Prostate gland (tissue), 2 donors: Measurements from ENCODE around the gene PON2. TPM values are rescaled to one million over a fixed set of nuclear protein-coding genes. Genes with fewer than 3 reads are reported as not detected.

Source experiments
- DNase-seq: peaks from one replicate; pipeline ENCODE4 v3.0.0-alpha.2; 2019; ENCODE audit warnings: low spot score
- H3K27ac ChIP-seq, 2 donors: fragments of 200-600 bp; sonication (generic); 2 replicates each; pipeline ENCODE4 v1.5.1; 2017 to 2019
- H3K27me3 ChIP-seq: fragments of 200-600 bp; sonication (generic); replicated peaks from 2 replicates; pipeline ENCODE4 v1.5.1; 2019; ENCODE audit not compliant: insufficient read depth
- H3K36me3 ChIP-seq, 2 donors: fragments of 200-600 bp; sonication (generic); 1 replicate in 1 of 2; 2 replicates in 1 of 2; pipeline versions ENCODE4 v1.5.1 to v1.8.1; 2017 to 2019
- H3K4me1 ChIP-seq: fragments of 200-600 bp; sonication (generic); replicated peaks from 2 replicates; pipeline ENCODE4 v1.5.1; 2019
- H3K4me3 ChIP-seq, 2 donors: fragments of 200-600 bp; sonication (generic); 2 replicates each; pipeline ENCODE4 v1.5.1; 2017 to 2019
- H3K9me3 ChIP-seq: fragments of 200-600 bp; sonication (generic); 2 replicates; pipeline ENCODE4 v1.5.1; 2017
- POLR2A ChIP-seq: fragments of 450-650 bp; IDR thresholded peaks from one replicate; pipeline ENCODE4 v1.6.1; 2016; ENCODE audit warnings: antibody characterized with exemption, mild to moderate bottlenecking
- POLR2AphosphoS5 ChIP-seq: sonication (generic); formaldehyde crosslinking; IDR thresholded peaks from one replicate; pipeline ENCODE4 v1.6.1; 2017; ENCODE audit warnings: antibody characterized with exemption
- WGBS: methylation state at CpG from one replicate; pipeline ENCODE4 v1.1.5; 2018; 5-methylcytosine and 5-hydroxymethylcytosine counted together
- intact Hi-C: fragments of 100-400 bp; cut with DNase I; formaldehyde crosslinking; loops from one replicate; pipeline ENCODE4 v1.14.2; 2022
- total RNA-seq, 2 donors: library from RNA; depleted of rRNA; stranded (reverse); fragments of >200 nt; gene quantifications; one replicate each; pipeline ENCODE4 v1.1.0, GENCODE V29; 2016
- TF ChIP-seq, protein P1 (sequence below), 4 experiments: fragments of 200-600 bp in 2 of 4; fragments of 450-650 bp in 2 of 4; sonication (generic) in 2 of 4; IDR thresholded peaks; 1 replicate in 3 of 4; 2 replicates in 1 of 4; pipeline ENCODE4 v1.5.1; 2016 to 2019; ENCODE audit warnings: antibody characterized with exemption in 4 of 4, mild to moderate bottlenecking in 2 of 4, moderate library complexity in 2 of 4

The PON2 gene
- total RNA-seq, 2 donors from 2014 or later: 65.5 to 65.6 TPM

DNA sequence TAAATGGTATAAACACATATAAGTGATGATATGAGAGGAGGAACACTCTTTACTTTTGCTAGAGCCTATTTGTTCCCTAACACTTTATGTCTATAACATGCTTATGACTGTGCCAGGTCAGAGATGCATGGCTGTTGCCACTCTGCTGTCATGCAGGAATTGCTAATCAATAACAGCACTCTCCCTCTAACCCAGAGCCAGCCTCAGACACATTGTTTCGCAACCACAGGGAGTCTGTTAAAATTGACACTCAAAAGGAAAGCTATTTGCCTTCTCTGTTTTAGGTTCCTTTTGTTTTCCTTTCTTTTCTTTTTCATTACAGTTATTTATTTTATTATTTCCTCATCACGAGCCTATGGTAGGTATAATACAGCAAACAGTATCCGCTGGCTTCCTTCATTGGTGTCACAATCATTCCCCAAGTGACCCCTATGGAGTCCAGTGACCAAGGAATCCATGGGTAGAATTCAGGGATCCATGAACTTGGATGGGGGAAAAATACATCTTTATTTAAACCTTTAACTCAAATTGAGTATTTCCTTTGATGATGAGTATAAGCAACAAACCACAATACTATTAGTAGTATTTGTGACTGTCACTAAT is 6.8 kb downstream of the PON2 start:
- 84% methylated on average over 3 of the region's 3 CpGs for WGBS
- H3K4me3 ChIP-seq: no peak overlapping the region
- intact Hi-C loops: no loop called here
- no peaks in the 10 kb centered on the region for H3K9me3 ChIP-seq
- H3K27me3 ChIP-seq: no peaks in the 10 kb centered on the region
- no peaks in the 10 kb centered on the region for H3K36me3 ChIP-seq
- no peak for DNase-seq
- no peaks in the 10 kb centered on the region for H3K4me1 ChIP-seq
- no peak overlapping the region for H3K27ac ChIP-seq
- TF ChIP-seq POLR2AphosphoS5 (no peak), POLR2A (no peak)
- TF ChIP-seq, protein P1, sequence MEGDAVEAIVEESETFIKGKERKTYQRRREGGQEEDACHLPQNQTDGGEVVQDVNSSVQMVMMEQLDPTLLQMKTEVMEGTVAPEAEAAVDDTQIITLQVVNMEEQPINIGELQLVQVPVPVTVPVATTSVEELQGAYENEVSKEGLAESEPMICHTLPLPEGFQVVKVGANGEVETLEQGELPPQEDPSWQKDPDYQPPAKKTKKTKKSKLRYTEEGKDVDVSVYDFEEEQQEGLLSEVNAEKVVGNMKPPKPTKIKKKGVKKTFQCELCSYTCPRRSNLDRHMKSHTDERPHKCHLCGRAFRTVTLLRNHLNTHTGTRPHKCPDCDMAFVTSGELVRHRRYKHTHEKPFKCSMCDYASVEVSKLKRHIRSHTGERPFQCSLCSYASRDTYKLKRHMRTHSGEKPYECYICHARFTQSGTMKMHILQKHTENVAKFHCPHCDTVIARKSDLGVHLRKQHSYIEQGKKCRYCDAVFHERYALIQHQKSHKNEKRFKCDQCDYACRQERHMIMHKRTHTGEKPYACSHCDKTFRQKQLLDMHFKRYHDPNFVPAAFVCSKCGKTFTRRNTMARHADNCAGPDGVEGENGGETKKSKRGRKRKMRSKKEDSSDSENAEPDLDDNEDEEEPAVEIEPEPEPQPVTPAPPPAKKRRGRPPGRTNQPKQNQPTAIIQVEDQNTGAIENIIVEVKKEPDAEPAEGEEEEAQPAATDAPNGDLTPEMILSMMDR (IDR thresholded peaks at IDR 0.05): no peak

DNA sequence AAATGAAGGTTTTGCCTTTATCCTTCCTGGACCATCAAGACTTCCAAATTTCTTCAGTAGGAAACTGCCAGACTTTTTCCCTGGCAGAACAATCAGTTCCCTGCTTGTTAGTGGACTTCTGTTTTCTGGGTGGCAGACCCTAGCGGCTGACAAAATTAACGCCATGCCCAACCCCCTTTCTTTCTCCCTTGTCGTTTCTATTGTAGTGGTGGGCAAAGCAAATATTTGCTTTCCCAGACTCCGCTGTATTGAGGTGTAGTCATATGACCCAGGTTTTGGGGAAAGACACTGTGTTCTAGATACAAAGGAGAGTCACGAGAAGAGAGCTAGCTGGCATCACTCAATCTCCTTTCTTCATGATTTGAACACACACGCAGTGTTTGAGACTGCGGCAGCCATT is 7.7 kb downstream of the PON2 start:
- H3K36me3 ChIP-seq: no peaks in the 10 kb centered on the region
- no peak for DNase-seq
- no peaks in the 10 kb centered on the region for H3K9me3 ChIP-seq
- no peaks in the 10 kb centered on the region for H3K4me1 ChIP-seq
- TF ChIP-seq POLR2A (no peak), POLR2AphosphoS5 (no peak)
- TF ChIP-seq, protein P1 (IDR thresholded peaks at IDR 0.05): no peak
- 65% methylated on average over 7 of the region's 7 CpGs for WGBS
- no peak overlapping the region for H3K27ac ChIP-seq
- no peaks in the 10 kb centered on the region for H3K27me3 ChIP-seq
- H3K4me3 ChIP-seq: no peak overlapping the region
- intact Hi-C loops: no loop called here

DNA sequence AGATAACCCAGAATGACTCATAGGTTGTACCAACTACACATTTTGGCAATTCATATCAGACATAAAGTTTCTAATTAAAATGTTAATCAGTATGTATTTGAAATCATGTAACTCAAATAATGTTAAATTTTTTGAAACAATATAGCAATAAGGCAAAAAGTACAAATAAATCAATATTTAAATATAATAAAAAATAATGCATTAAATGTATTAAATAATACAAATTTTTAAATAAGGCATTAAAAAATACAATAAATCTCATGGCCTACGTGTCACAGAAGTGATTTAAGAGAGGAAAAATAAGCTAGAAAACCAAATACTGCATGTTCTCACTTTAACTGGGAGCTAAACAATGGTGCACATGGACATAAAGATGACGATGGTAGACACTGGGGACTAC is 9.1 kb downstream of the PON2 start:
- Histone ChIP-seq H3K4me1 (no peaks in the 10 kb centered on the region), H3K27me3 (no peaks in the 10 kb centered on the region), H3K36me3 (no peaks in the 10 kb centered on the region), H3K4me3 (no peak overlapping the region), H3K9me3 (no peaks in the 10 kb centered on the region), H3K27ac (no peak overlapping the region)
- no peak for DNase-seq
- 89% methylated on average over 2 of the region's 2 CpGs for WGBS
- TF ChIP-seq POLR2AphosphoS5 (no peak), POLR2A (no peak)
- TF ChIP-seq, protein P1 (IDR thresholded peaks at IDR 0.05): no peak
- intact Hi-C loops: no loop called here

DNA sequence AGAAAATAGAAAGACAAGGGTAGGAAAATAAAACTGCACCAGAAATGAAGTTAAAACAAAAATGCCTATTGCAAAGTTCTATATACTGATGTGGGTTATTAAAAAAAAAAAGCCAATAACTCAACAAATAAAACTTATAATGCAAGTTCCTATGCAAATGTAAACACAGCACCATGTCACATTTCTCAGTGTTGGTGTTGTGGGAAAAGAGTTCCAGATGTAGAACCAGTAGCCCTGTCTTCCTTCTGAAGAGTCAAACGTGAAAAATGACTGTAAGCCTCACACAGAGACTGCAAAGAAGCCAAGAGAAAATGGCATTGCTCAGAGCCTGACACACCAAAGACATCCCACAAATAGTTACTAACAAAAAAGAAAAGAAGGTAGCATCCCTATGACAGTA is 10.1 kb downstream of the PON2 start:
- no peaks in the 10 kb centered on the region for H3K4me1 ChIP-seq
- no peak for DNase-seq
- H3K27me3 ChIP-seq: no peaks in the 10 kb centered on the region
- 47% methylated on average over 1 of the region's 1 CpG for WGBS
- no peaks in the 10 kb centered on the region for H3K36me3 ChIP-seq
- no peak for TF ChIP-seq POLR2AphosphoS5
- TF ChIP-seq, protein P1 (IDR thresholded peaks at IDR 0.05): no peak
- TF ChIP-seq POLR2A: no peak
- intact Hi-C loops: no loop called here
- no peak overlapping the region for H3K27ac ChIP-seq
- H3K4me3 ChIP-seq: no peak overlapping the region
- H3K9me3 ChIP-seq: no peaks in the 10 kb centered on the region

DNA sequence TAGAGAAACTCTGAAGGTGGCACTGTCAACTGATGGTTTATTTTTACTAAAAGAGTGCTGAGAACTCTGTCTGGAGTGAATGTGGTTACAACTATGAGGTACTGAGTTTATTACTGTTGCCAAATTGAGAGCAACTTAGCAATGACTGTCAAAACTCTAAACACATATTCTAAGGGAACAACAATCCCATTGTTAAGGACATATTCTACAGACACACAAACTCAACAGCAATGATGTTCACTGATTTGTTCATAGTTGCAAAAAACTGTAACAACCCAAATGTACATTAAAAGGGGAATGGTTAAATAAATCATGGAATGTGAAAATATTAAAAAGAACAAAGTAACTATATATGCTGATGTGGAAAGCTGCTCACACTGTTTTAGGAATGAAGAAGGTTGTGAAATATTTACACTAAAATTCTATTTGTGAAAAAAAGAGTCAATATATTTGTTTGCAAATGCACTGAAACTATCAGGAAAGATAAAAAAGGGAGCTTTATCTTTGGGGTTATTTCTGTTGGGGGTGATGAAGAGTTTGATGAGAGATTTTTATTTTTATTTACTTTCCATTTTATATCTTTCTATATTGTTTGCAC is 12.9 kb downstream of the PON2 start:
- intact Hi-C loops: no loop called here
- Histone ChIP-seq H3K9me3 (no peaks in the 10 kb centered on the region), H3K27ac (no peak overlapping the region), H3K36me3 (no peaks in the 10 kb centered on the region), H3K4me3 (no peak overlapping the region), H3K27me3 (no peaks in the 10 kb centered on the region), H3K4me1 (no peaks in the 10 kb centered on the region)
- TF ChIP-seq POLR2A (no peak), POLR2AphosphoS5 (no peak)
- TF ChIP-seq, protein P1 (IDR thresholded peaks at IDR 0.05): no peak
- no peak for DNase-seq
